ENCODE measurements around the gene IGFBP6. TPM values are rescaled to one million over a fixed set of nuclear protein-coding genes. Genes with fewer than 3 reads are reported as not detected.

IGFBP6 gene
- total RNA-seq, 1 experiment from 2014 or later = 6.4 TPM

GRCh38 chr12:53098354-53098981 lies 1.0 kb downstream of the IGFBP6 start:
- TF ChIP-seq KAT7 (CRISPR knock-in tag; IDR thresholded peaks at IDR 0.05; ENCODE audit: borderline replicate concordance) (no peak), PRDM15 (CRISPR knock-in tag; IDR thresholded peaks at IDR 0.05) (no peak), IRF2 (CRISPR knock-in tag; IDR thresholded peaks at IDR 0.05; ENCODE audit: borderline replicate concordance, low read depth) (no peak), ZNF532 (CRISPR knock-in tag; IDR thresholded peaks at IDR 0.05; ENCODE audit: borderline replicate concordance) (no peak), ZSCAN18 (CRISPR knock-in tag; IDR thresholded peaks at IDR 0.05) (no peak), TP53 (CRISPR knock-in tag; IDR thresholded peaks at IDR 0.05) (no peak), NFYB (CRISPR knock-in tag; conservative IDR thresholded peaks at IDR 0.05; ENCODE audit: low read depth) (no peak), ZNF263 (CRISPR knock-in tag; IDR thresholded peaks at IDR 0.05; ENCODE audit: low read depth) (no peak), GRHL2 (CRISPR knock-in tag; IDR thresholded peaks at IDR 0.05; ENCODE audit: insufficient replicate concordance, severe bottlenecking) (no peak), GTF2I (CRISPR knock-in tag; conservative IDR thresholded peaks at IDR 0.05) (no peak), ZBTB21 (CRISPR knock-in tag; IDR thresholded peaks at IDR 0.05; ENCODE audit: borderline replicate concordance) (no peak)
- DNase-seq (ENCODE audit: low spot score) (no peak), ATAC-seq (no peak)
- Mint-ChIP-seq H3K36me3 (no peaks in the 10 kb centered on the region), H3K27ac (no peak overlapping the region), H3K4me3 (peak overlapping the region; percentile 90), H3K27me3 (ENCODE audit: low read depth) (peaks cover 58% of the 10 kb centered on the region), H3K4me1 (peaks cover 36% of the 10 kb centered on the region), H3K9me3 (no peaks in the 10 kb centered on the region)
- ChIA-PET POLR2A (interaction anchor here (0.5 to 1.3 kb wide), 4 partner anchors 10 to 82 kb away, joined by 3 to 6 read pairs (median 4); partner anchors contain the start of genes CSAD and ZNF740), CTCF (interaction anchor here (0.7 to 14.6 kb wide), 39 partner anchors 8 to 646 kb away, joined by 3 to 474 read pairs (median 6); partner anchors contain the start of genes AAAS, ESPL1, SP1 and SPRYD3)

- ATAC-seq (peak; percentile 16), DNase-seq (ENCODE audit: low spot score) (peak; percentile 92)
- H3K9me3 Mint-ChIP-seq = no peaks in the 10 kb centered on the region
- peaks cover 28% of the 10 kb centered on the region for H3K4me1 Mint-ChIP-seq
- CTCF ChIA-PET = interaction anchor here (0.6 to 14.6 kb wide), 40 partner anchors 9 to 645 kb away, joined by 3 to 474 read pairs (median 6); partner anchors contain the start of genes AAAS, ESPL1, SP1 and SPRYD3
- H3K4me3 Mint-ChIP-seq = peak overlapping the region; percentile 90
- no peaks in the 10 kb centered on the region for H3K36me3 Mint-ChIP-seq
- H3K27ac Mint-ChIP-seq = no peak overlapping the region
- POLR2A ChIA-PET = interaction anchor here (0.6 to 1.3 kb wide), 5 partner anchors 11 to 81 kb away, joined by 3 to 6 read pairs (median 4); partner anchors contain the start of genes CSAD, SPRYD3 and ZNF740
- peaks cover 53% of the 10 kb centered on the region for H3K27me3 Mint-ChIP-seq (ENCODE audit: low read depth)
- TF ChIP-seq ZNF281 (CRISPR knock-in tag; IDR thresholded peaks at IDR 0.05) = no peak
- no peak for TF ChIP-seq ZNF512 (CRISPR knock-in tag; IDR thresholded peaks at IDR 0.05; ENCODE audit: borderline replicate concordance)
- no peak for TF ChIP-seq PREB (CRISPR knock-in tag; IDR thresholded peaks at IDR 0.05; ENCODE audit: borderline replicate concordance)
Observed at GRCh38 chr12:53099071-53099882, 1.8 kb downstream of the IGFBP6 start.

All from WTC11 (cell line).